ELF-1 (cell line): ENCODE results near the gene TMEM92.
"Not testable (repeated sequence)": the region's sequence is repeated elsewhere in the genome, so short reads cannot be mapped to it uniquely, and the experiment has no call there.

Experiments
- DNase-seq: peaks from one replicate; pipeline ENCODE4 v3.0.0-alpha.2; 2016; ENCODE audit warnings: low read depth, low spot score

Gene TMEM92

GRCh38 chr17:50300824-50301223 lies 26.6 kb downstream of the TMEM92 start:
- not testable (repeated sequence) for DNase-seq

GRCh38 chr17:50301891-50302584 lies 27.8 kb downstream of the TMEM92 start:
- DNase-seq, result no peak

GRCh38 chr17:50303051-50303450 lies 28.8 kb downstream of the TMEM92 start:
- DNase-seq, result peak; percentile 39

- DNase-seq, result peak; percentile 71
These were observed 29.3 kb downstream of the TMEM92 start for GRCh38 chr17:50303596-50303995.

- peak; percentile 18 for DNase-seq
These were observed 30.6 kb downstream of the TMEM92 start for GRCh38 chr17:50304781-50305404.

GRCh38 chr17:50307654-50308053 lies 33.4 kb downstream of the TMEM92 start:
- no peak for DNase-seq

- no peak for DNase-seq
These were observed 34.4 kb downstream of the TMEM92 start for GRCh38 chr17:50308666-50309065.

GRCh38 chr17:50310455-50311111 lies 36.3 kb downstream of the TMEM92 start:
- no peak for DNase-seq

GRCh38 chr17:50311112-50311460 lies 36.8 kb downstream of the TMEM92 start:
- DNase-seq, result no peak

GRCh38 chr17:50311483-50311882 lies 37.2 kb downstream of the TMEM92 start:
- no peak for DNase-seq

- no peak for DNase-seq
These were observed 38.0 kb downstream of the TMEM92 start for GRCh38 chr17:50312308-50312707.

- DNase-seq, result no peak
These were observed 40.3 kb downstream of the TMEM92 start for GRCh38 chr17:50314456-50315011.

GRCh38 chr17:50316016-50316587 lies 41.8 kb downstream of the TMEM92 start:
- no peak for DNase-seq

- DNase-seq, result not testable (repeated sequence)
These were observed 42.4 kb downstream of the TMEM92 start for GRCh38 chr17:50316660-50317059.

GRCh38 chr17:50317121-50317520 lies 42.9 kb downstream of the TMEM92 start:
- DNase-seq, result no peak

GRCh38 chr17:50318501-50319285 lies 44.4 kb downstream of the TMEM92 start:
- peak; percentile 80 for DNase-seq

- DNase-seq, result no peak
These were observed 45.2 kb downstream of the TMEM92 start for GRCh38 chr17:50319306-50320004.

GRCh38 chr17:50322271-50322670 lies 48.0 kb downstream of the TMEM92 start:
- DNase-seq, result no peak

- DNase-seq, result no peak
These were observed 48.8 kb downstream of the TMEM92 start for GRCh38 chr17:50323060-50323459.

- DNase-seq, result no peak
These were observed 51.6 kb downstream of the TMEM92 start for GRCh38 chr17:50325906-50326305.

- no peak for DNase-seq
These were observed 52.6 kb downstream of the TMEM92 start for GRCh38 chr17:50326831-50327364.
